Nephron (organoid): ENCODE results near the gene MFSD11.

Experiments used
- H3K27ac Mint-ChIP-seq, 3 experiments: 2 replicates each; pipeline ENCODE4 v1.8.0; 2020; ENCODE audit warnings: mixed read lengths in 3 of 3, mild to moderate bottlenecking in 2 of 3, moderate library complexity in 1 of 3
- H3K27me3 Mint-ChIP-seq: 2 replicates; pipeline ENCODE4 v1.8.0; 2021; ENCODE audit warnings: low read depth, mild to moderate bottlenecking, moderate library complexity, mixed read lengths
- H3K36me3 Mint-ChIP-seq: 2 replicates; pipeline ENCODE4 v1.8.0; 2020; ENCODE audit warnings: low read depth, mixed read lengths
- H3K4me1 Mint-ChIP-seq: 2 replicates; pipeline ENCODE4 v1.8.0; 2020; ENCODE audit warnings: mixed read lengths
- H3K4me3 Mint-ChIP-seq, 3 experiments: 2 replicates each; pipeline ENCODE4 v1.8.0; 2020; ENCODE audit warnings: mild to moderate bottlenecking in 3 of 3, mixed read lengths in 3 of 3, moderate library complexity in 2 of 3
- H3K9me3 Mint-ChIP-seq: 2 replicates; pipeline ENCODE4 v1.8.0; 2020; ENCODE audit warnings: mixed read lengths
- CTCF ChIP-seq, 3 experiments: fragments of 200-600 bp; sonication (generic); IDR thresholded peaks; one replicate each; pipeline ENCODE4 v1.5.0; 2021; ENCODE audit warnings: antibody characterized with exemption in 3 of 3; ENCODE audit not compliant: unreplicated experiment in 3 of 3

The MFSD11 gene

GRCh38 chr17:76737676-76738467 is at the start of gene MFSD11:
TSS of gene MFSD11 (plus strand) at chr17:76738119. CDS start at chr17:76738353, 234 bp downstream.
- TF ChIP-seq CTCF (IDR thresholded peaks at IDR 0.05; ENCODE audit: unreplicated experiment in 3 of 3) = no peak
- Mint-ChIP-seq H3K4me3 (peak within 1 kb of the TSS; percentile 97 to 100 (median 98)), H3K9me3 (no peaks in the 10 kb centered on the region), H3K27me3 (no peaks in the 10 kb centered on the region), H3K4me1 (peaks cover 67% of the 10 kb centered on the region), H3K36me3 (peaks cover 45% of the 10 kb centered on the region), H3K27ac (peak within 1 kb of the TSS; percentile 98 to 99 (median 99))

- H3K36me3 Mint-ChIP-seq = no peaks in the 10 kb centered on the region
- peak overlapping the region; percentile 2 to 38 (median 22) for H3K4me3 Mint-ChIP-seq
- H3K9me3 Mint-ChIP-seq = no peaks in the 10 kb centered on the region
- no peaks in the 10 kb centered on the region for H3K27me3 Mint-ChIP-seq
- H3K27ac Mint-ChIP-seq = peak overlapping the region; percentile 78 to 89 (median 87)
- peaks cover 55% of the 10 kb centered on the region for H3K4me1 Mint-ChIP-seq
- no peak for TF ChIP-seq CTCF (IDR thresholded peaks at IDR 0.05; ENCODE audit: unreplicated experiment in 3 of 3)
These were observed 49.7 kb upstream of the MFSD11 start for GRCh38 chr17:76688165-76688622.

GRCh38 chr17:76689859-76690258 is 48.1 kb upstream of the MFSD11 start:
- no peaks in the 10 kb centered on the region for H3K36me3 Mint-ChIP-seq
- no peak for TF ChIP-seq CTCF (IDR thresholded peaks at IDR 0.05; ENCODE audit: unreplicated experiment in 3 of 3)
- no peaks in the 10 kb centered on the region for H3K27me3 Mint-ChIP-seq
- peaks cover 49% of the 10 kb centered on the region for H3K4me1 Mint-ChIP-seq
- H3K9me3 Mint-ChIP-seq = no peaks in the 10 kb centered on the region
- H3K4me3 Mint-ChIP-seq = no peak overlapping the region
- H3K27ac Mint-ChIP-seq = no peak overlapping the region

- no peaks in the 10 kb centered on the region for H3K9me3 Mint-ChIP-seq
These were observed 47.2 kb upstream of the MFSD11 start for GRCh38 chr17:76690596-76691280.

GRCh38 chr17:76691379-76692191 is 46.3 kb upstream of the MFSD11 start:
- H3K27me3 Mint-ChIP-seq = no peaks in the 10 kb centered on the region
- H3K4me1 Mint-ChIP-seq = peaks cover 46% of the 10 kb centered on the region
- TF ChIP-seq CTCF (IDR thresholded peaks at IDR 0.05; ENCODE audit: unreplicated experiment in 3 of 3) = no peak

More at GRCh38 chr17:76690596-76691280, 47.2 kb upstream of the MFSD11 start:
- Mint-ChIP-seq H3K36me3 (peaks cover 4% of the 10 kb centered on the region), H3K4me1 (peaks cover 49% of the 10 kb centered on the region), H3K27me3 (no peaks in the 10 kb centered on the region), H3K27ac (no peak overlapping the region), H3K4me3 (no peak overlapping the region)
- TF ChIP-seq CTCF (IDR thresholded peaks at IDR 0.05; ENCODE audit: unreplicated experiment in 3 of 3) = no peak

More at GRCh38 chr17:76691379-76692191, 46.3 kb upstream of the MFSD11 start:
- peaks cover 4% of the 10 kb centered on the region for H3K36me3 Mint-ChIP-seq
- H3K27ac Mint-ChIP-seq = peak overlapping the region; percentile 40 to 58 (median 52)
- no peak overlapping the region for H3K4me3 Mint-ChIP-seq
- no peaks in the 10 kb centered on the region for H3K9me3 Mint-ChIP-seq
